DOHH2 (cell line): ENCODE measurements around the gene RFWD3.

ENCODE experiments used
- H3F3A ChIP-seq: fragments of 200-600 bp; sonication (generic), shearing (Covaris generic); 2 replicates; pipeline ENCODE4 v1.6.0; 2016; ENCODE audit warnings: antibody characterized with exemption, mild to moderate bottlenecking; ENCODE audit not compliant: control insufficient read depth, insufficient read depth
- H3K27ac ChIP-seq: fragments of 200-600 bp; sonication (generic); 2 replicates; pipeline ENCODE4 v1.5.1; 2014; ENCODE audit warnings: low read depth, mild to moderate bottlenecking, low read length, moderate library complexity
- H3K27me3 ChIP-seq: fragments of 200-600 bp; sonication (generic); 2 replicates; pipeline ENCODE4 v1.6.1; 2014; ENCODE audit warnings: mild to moderate bottlenecking, low read length, mixed read lengths; ENCODE audit not compliant: control insufficient read depth
- H3K36me3 ChIP-seq: fragments of 200-600 bp; sonication (generic); 2 replicates; pipeline ENCODE4 v1.6.1; 2014; ENCODE audit warnings: mild to moderate bottlenecking, low read length, moderate library complexity, mixed read lengths; ENCODE audit not compliant: control insufficient read depth
- H3K4me1 ChIP-seq: fragments of 200-600 bp; sonication (generic); 2 replicates; pipeline ENCODE4 v1.6.1; 2014; ENCODE audit warnings: mild to moderate bottlenecking, low read length, mixed read lengths; ENCODE audit not compliant: control insufficient read depth
- H3K4me2 ChIP-seq: fragments of 200-600 bp; sonication (generic); 2 replicates; pipeline ENCODE4 v1.6.0; 2014; ENCODE audit warnings: mild to moderate bottlenecking, low read length, moderate library complexity
- H3K4me3 ChIP-seq: fragments of 200-600 bp; sonication (generic); 2 replicates; pipeline ENCODE4 v1.5.1; 2014; ENCODE audit warnings: mild to moderate bottlenecking, low read length, mixed read lengths
- H3K79me2 ChIP-seq: fragments of 200-600 bp; sonication (generic); 2 replicates; pipeline ENCODE4 v1.6.1; 2014; ENCODE audit warnings: mild to moderate bottlenecking, low read length, mixed read lengths; ENCODE audit not compliant: control insufficient read depth
- H3K9me2 ChIP-seq: fragments of 200-600 bp; sonication (generic); replicated peaks from 2 replicates; pipeline ENCODE4 v1.6.1; 2014; ENCODE audit warnings: mild to moderate bottlenecking, low read length, mixed read lengths; ENCODE audit not compliant: control insufficient read depth
- H3K9me3 ChIP-seq: fragments of 200-600 bp; sonication (generic); 2 replicates; pipeline ENCODE4 v1.6.1; 2014; ENCODE audit warnings: antibody characterized with exemption, low read length, mixed read lengths; ENCODE audit not compliant: control insufficient read depth, insufficient read depth
- H4K20me1 ChIP-seq: fragments of 200-600 bp; sonication (generic); 2 replicates; pipeline ENCODE4 v1.6.0; 2014; ENCODE audit warnings: low read depth, mild to moderate bottlenecking, antibody characterized with exemption, low read length, moderate library complexity; ENCODE audit not compliant: control insufficient read depth, insufficient read depth
- EZH2phosphoT487 ChIP-seq: fragments of 200-600 bp; sonication (generic); IDR thresholded peaks from 2 replicates; pipeline ENCODE4 v1.6.1; 2017; ENCODE audit warnings: borderline replicate concordance, mild to moderate bottlenecking, antibody characterized with exemption, low read length, moderate library complexity, mixed read lengths
- TF ChIP-seq, protein P1 (sequence below): fragments of 200-600 bp; sonication (generic); IDR thresholded peaks from one replicate; pipeline ENCODE4 v1.5.1; 2014; ENCODE audit warnings: antibody characterized with exemption, mild to moderate bottlenecking, low read depth, low read length; ENCODE audit not compliant: poor library complexity, severe bottlenecking

Gene RFWD3

DNA sequence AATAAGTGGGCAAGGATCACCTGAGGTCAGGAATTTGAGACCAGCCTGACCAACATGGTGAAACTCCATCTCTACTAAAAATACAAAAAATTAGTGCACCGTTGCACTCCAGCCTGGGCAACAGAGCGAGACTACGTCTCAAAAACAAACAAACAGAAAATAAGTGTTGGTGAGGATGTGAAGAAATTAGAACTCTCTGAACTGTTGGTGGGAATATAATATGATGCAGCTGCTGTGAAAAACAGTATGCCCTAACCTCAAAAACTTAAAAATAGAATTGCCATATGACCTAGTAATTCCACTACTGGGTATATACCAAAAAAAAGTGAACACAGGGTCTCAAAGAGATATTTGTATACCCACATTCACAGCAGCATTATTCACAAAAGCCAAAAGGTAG, 85.8 kb downstream of the RFWD3 start:
- no peaks in the 10 kb centered on the region for H3K27me3 ChIP-seq
- H3K4me2 ChIP-seq: no peak overlapping the region
- no peaks in the 10 kb centered on the region for H3K4me1 ChIP-seq
- H3K27ac ChIP-seq: no peak overlapping the region
- no peaks in the 10 kb centered on the region for H3K9me2 ChIP-seq
- no peaks in the 10 kb centered on the region for H3F3A ChIP-seq
- no peaks in the 10 kb centered on the region for H3K36me3 ChIP-seq
- no peak overlapping the region for H3K4me3 ChIP-seq
- H3K9me3 ChIP-seq: no peaks in the 10 kb centered on the region
- 0 out of 2 replicates have a peak, but pooled peaks cover 9% of the 10 kb centered on the region for H4K20me1 ChIP-seq
- peaks cover 89% of the 10 kb centered on the region for H3K79me2 ChIP-seq
- TF ChIP-seq, protein P1, sequence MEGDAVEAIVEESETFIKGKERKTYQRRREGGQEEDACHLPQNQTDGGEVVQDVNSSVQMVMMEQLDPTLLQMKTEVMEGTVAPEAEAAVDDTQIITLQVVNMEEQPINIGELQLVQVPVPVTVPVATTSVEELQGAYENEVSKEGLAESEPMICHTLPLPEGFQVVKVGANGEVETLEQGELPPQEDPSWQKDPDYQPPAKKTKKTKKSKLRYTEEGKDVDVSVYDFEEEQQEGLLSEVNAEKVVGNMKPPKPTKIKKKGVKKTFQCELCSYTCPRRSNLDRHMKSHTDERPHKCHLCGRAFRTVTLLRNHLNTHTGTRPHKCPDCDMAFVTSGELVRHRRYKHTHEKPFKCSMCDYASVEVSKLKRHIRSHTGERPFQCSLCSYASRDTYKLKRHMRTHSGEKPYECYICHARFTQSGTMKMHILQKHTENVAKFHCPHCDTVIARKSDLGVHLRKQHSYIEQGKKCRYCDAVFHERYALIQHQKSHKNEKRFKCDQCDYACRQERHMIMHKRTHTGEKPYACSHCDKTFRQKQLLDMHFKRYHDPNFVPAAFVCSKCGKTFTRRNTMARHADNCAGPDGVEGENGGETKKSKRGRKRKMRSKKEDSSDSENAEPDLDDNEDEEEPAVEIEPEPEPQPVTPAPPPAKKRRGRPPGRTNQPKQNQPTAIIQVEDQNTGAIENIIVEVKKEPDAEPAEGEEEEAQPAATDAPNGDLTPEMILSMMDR: no peak
- no peak for TF ChIP-seq EZH2phosphoT487

DNA sequence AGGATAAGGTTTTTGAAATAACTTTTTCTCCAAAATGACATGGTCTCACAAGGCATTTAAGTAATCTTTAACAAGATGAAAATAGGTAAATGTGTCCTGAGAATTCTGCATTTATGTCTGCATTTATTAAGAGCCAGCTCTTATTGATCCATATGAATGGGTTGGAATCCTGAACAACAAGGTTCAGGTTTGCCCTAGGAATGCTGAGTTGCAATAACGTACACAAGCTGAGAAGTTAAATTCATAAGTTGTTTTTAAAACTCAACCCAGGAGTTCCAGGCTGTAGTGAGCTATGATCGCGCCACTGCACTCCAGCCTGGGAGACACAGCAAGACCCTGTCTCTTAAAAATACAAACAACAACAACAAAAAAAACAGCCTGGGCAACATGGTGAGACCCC, 87.8 kb downstream of the RFWD3 start:
- Histone ChIP-seq H3K9me2 (no peaks in the 10 kb centered on the region), H3K27ac (no peak overlapping the region), H3K79me2 (peaks cover 86% of the 10 kb centered on the region), H3K9me3 (no peaks in the 10 kb centered on the region), H3K36me3 (no peaks in the 10 kb centered on the region), H3K27me3 (no peaks in the 10 kb centered on the region), H3K4me1 (no peaks in the 10 kb centered on the region), H4K20me1 (peaks cover 8% of the 10 kb centered on the region), H3K4me3 (no peak overlapping the region), H3K4me2 (no peak overlapping the region), H3F3A (no peaks in the 10 kb centered on the region)
- no peak for TF ChIP-seq EZH2phosphoT487
- TF ChIP-seq, protein P1: no peak

DNA sequence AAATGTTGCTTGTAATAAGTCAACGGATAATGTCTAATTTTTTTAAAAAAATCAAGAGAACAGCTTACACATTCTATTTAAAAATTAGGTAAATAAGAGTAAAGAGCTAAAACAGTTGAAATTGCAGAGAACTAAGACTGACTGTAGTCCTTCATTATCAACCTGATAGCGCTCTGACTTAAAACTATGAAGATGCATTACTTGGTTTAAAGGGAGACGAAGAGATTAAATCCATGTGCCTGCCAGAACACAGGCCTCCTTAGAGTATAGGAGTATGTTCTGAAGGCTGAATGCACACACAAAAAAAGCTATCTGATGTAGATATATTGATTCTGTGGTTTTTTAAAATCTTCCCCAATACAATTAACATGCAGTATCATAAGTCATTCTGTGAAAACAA, 88.2 kb downstream of the RFWD3 start:
- Histone ChIP-seq H3K79me2 (peaks cover 86% of the 10 kb centered on the region), H3K9me2 (no peaks in the 10 kb centered on the region), H3K36me3 (no peaks in the 10 kb centered on the region), H4K20me1 (peaks cover 6% of the 10 kb centered on the region), H3K27me3 (no peaks in the 10 kb centered on the region), H3K4me3 (no peak overlapping the region), H3K27ac (no peak overlapping the region), H3F3A (no peaks in the 10 kb centered on the region), H3K4me2 (no peak overlapping the region), H3K9me3 (no peaks in the 10 kb centered on the region), H3K4me1 (no peaks in the 10 kb centered on the region)
- no peak for TF ChIP-seq EZH2phosphoT487
- TF ChIP-seq, protein P1: no peak
